Heart right ventricle (tissue), 16 donors: ENCODE data around the gene RFX7. TPM values are rescaled to one million over a fixed set of nuclear protein-coding genes. Genes with fewer than 3 reads are reported as not detected.

Experiments
- ATAC-seq, 8 donors: fragments of 200-7000 bp; cut with Tn5 transposase; one replicate each; pipeline ENCODE4 v1.9.1; 2020; ENCODE audit warnings: mild to moderate bottlenecking in 8 of 8, moderate library complexity in 8 of 8, moderate number of reproducible peaks in 1 of 8
- DNase-seq, 2 donors: peaks; one replicate each; pipeline ENCODE4 v3.0.0-alpha.2; 2020
- H3K27ac ChIP-seq, 10 donors: fragments of 200-600 bp; sonication (generic) in 2 of 10; one replicate each; pipeline versions ENCODE4 v1.5.0 to v1.8.0; 2020 to 2022; ENCODE audit warnings: mild to moderate bottlenecking in 3 of 10
- H3K27me3 ChIP-seq, 7 donors: fragments of 200-600 bp; one replicate each; pipeline ENCODE4 v1.8.0; 2021 to 2022; ENCODE audit warnings: mild to moderate bottlenecking in 2 of 7
- H3K36me3 ChIP-seq, 9 donors: fragments of 200-600 bp; sonication (generic) in 1 of 9; one replicate each; pipeline versions ENCODE4 v1.5.0 to v1.8.0; 2020 to 2022; ENCODE audit warnings: mild to moderate bottlenecking in 2 of 9
- H3K4me1 ChIP-seq, 9 donors: fragments of 200-600 bp; sonication (generic) in 1 of 9; one replicate each; pipeline versions ENCODE4 v1.5.0 to v1.8.0; 2020 to 2022; ENCODE audit warnings: mild to moderate bottlenecking in 4 of 9
- H3K4me3 ChIP-seq, 10 donors: fragments of 200-600 bp; sonication (generic) in 2 of 10; one replicate each; pipeline versions ENCODE4 v1.5.0 to v1.8.0; 2020 to 2022; ENCODE audit warnings: mild to moderate bottlenecking in 7 of 10, moderate library complexity in 2 of 10
- H3K9me3 ChIP-seq, 11 donors: fragments of 200-600 bp in 10 of 11; sonication (generic) in 2 of 11; one replicate each; pipeline versions ENCODE4 v1.5.0 to v1.8.0; 2013 to 2022; ENCODE audit warnings: mild to moderate bottlenecking in 2 of 11, control low read depth in 1 of 11, moderate library complexity in 1 of 11
- CTCF ChIP-seq, 9 donors: fragments of 200-600 bp; sonication (generic) in 2 of 9; IDR thresholded peaks; one replicate each; pipeline versions ENCODE4 v1.5.0 to v1.8.0; 2021 to 2022; ENCODE audit warnings: antibody characterized with exemption in 9 of 9, mild to moderate bottlenecking in 5 of 9, moderate library complexity in 1 of 9
- WGBS, 2 donors: extraction: QIAGEN DNeasy Blood & Tissue Kit; methylation state at CpG; one replicate each; pipeline ENCODE4 v1.1.7; 2013; ENCODE audit warnings: inconsistent platforms in 1 of 2; 5-methylcytosine and 5-hydroxymethylcytosine counted together
- intact Hi-C, 10 donors: fragments of 100-400 bp; cut with DNase I; formaldehyde crosslinking; loops; one replicate each; pipeline versions ENCODE4 v1.11.1 to v1.14.2; 2022
- polyA plus RNA-seq, 2 donors: library from polyadenylated mRNA; stranded (reverse); fragments of 200-250 nt; gene quantifications; one replicate each; pipeline ENCODE4 v1.2.3, GENCODE V29; 2013
- total RNA-seq, 10 donors: library from RNA; stranded (reverse); fragmentation: NEBNext Ultra II Directional in 3 of 10; extraction: Animal tissue kit (Norgen Biotek cat#: 25700) in 3 of 10; gene quantifications; one replicate each; pipeline versions ENCODE4 v1.2.1 to v1.2.4, GENCODE V29; 2021 to 2023
- donor health status: Arrhythmogenic right ventricular cardiomyopathy.
- donor health status: ischemic (EF 13 %, LVEDD 7.1; RV severe dilation, severe dysfunction).
- donor health status: healthy with polysubstance abuse.
- donor health status: DM: no; HTN: yes; CAD: no.
- donor health status: DM: no; HTN: no; CAD: no.
- donor health status: ischemic (EF 25% LVEDD 6.9; RV normal size, moderate dysfunction).
- donor health status: ischemic (EF 25% LVEDD 5.7; RV mildly dilated, moderate dysfunction).
- donor health status: healthy.
- donor health status: DM: yes; HTN: yes; CAD: no.
- donor health status: Ischemic cardiomyopathy.
- donor health status: ischemic (EF 35%, LVEDD 5.7; RV mildly dilated, moderate dysfunction).
- donor health status: nonischemic (EF 11% LVEDD 7.7; RV severe dilation, severe dysfunction).
- donor health status: DM: yes; HTN: yes; CAD: no.
- donor health status: PGD.
- donor health status: ischemic (EF 29% LVEDD 5.4; RV normal size, mild dysfunction).
- donor health status: nonischemic (EF 23%, LVEDD 6.1; RV moderate dilation, normal function).

RFX7 gene
- total and polyA plus RNA-seq, 12 donors, result 0.83 to 14.2 (median 8.1) TPM

GRCh38 chr15:56098195-56098863, 145.3 kb downstream of the RFX7 start:
- intact Hi-C loops, result loop anchor here in 1 of 10 donors (10.0 kb wide), 1 partner anchor 146 kb away; the partner anchor contains the start of gene RFX7
- Histone ChIP-seq H3K27ac (no peak overlapping the region), H3K4me3 (no peak overlapping the region), H3K36me3 (peaks cover 0 to 74% (median 23%) of the 10 kb centered on the region in 9 donors), H3K4me1 (peaks cover 0 to 22% (median 10%) of the 10 kb centered on the region in 9 donors), H3K27me3 (no peaks in the 10 kb centered on the region), H3K9me3 (no peaks in the 10 kb centered on the region)
- WGBS, 2 donors, result 83 to 84% methylated on average over 5 of the region's 5 CpGs
- DNase-seq (no peak), ATAC-seq (no peak)
- TF ChIP-seq CTCF (IDR thresholded peaks at IDR 0.05), result peak in 1 of 9 donors; percentile 14

GRCh38 chr15:56095406-56095805, 148.3 kb downstream of the RFX7 start:
- ATAC-seq, result no peak
- whole genome bisulfite sequencing, 2 donors, result 55 to 61% methylated on average over 1 of the region's 1 CpG
- Histone ChIP-seq H3K36me3 (peaks cover 0 to 71% (median 23%) of the 10 kb centered on the region in 9 donors), H3K4me1 (peaks cover 0 to 6% (median 0%) of the 10 kb centered on the region in 9 donors), H3K9me3 (no peaks in the 10 kb centered on the region), H3K27me3 (no peaks in the 10 kb centered on the region), H3K27ac (no peak overlapping the region), H3K4me3 (no peak overlapping the region)
- intact Hi-C loops, result loop anchor here in 1 of 10 donors (10.0 kb wide), 1 partner anchor 149 kb away; the partner anchor contains the start of gene RFX7
- no peak for DNase-seq
- no peak for TF ChIP-seq CTCF (IDR thresholded peaks at IDR 0.05)

GRCh38 chr15:56094171-56094570, 149.5 kb downstream of the RFX7 start:
- no peaks in the 10 kb centered on the region for H3K27me3 ChIP-seq
- ATAC-seq (no peak), DNase-seq (no peak)
- WGBS, 2 donors, result 86 to 89% methylated on average over 5 of the region's 5 CpGs
- TF ChIP-seq CTCF (IDR thresholded peaks at IDR 0.05), result no peak
- intact Hi-C loops, result loop anchor here in 1 of 10 donors (10.0 kb wide), 1 partner anchor 151 kb away; the partner anchor contains the start of gene RFX7
- H3K27ac ChIP-seq, result no peak overlapping the region
- no peaks in the 10 kb centered on the region for H3K9me3 ChIP-seq
- no peaks in the 10 kb centered on the region for H3K4me1 ChIP-seq
- no peak overlapping the region for H3K4me3 ChIP-seq
- peaks cover 0 to 71% (median 23%) of the 10 kb centered on the region in 9 donors for H3K36me3 ChIP-seq

GRCh38 chr15:56088389-56088788, 155.3 kb downstream of the RFX7 start:
- Histone ChIP-seq H3K9me3 (no peaks in the 10 kb centered on the region), H3K36me3 (peaks cover 0 to 17% (median 0%) of the 10 kb centered on the region in 9 donors), H3K27ac (no peak overlapping the region), H3K27me3 (no peaks in the 10 kb centered on the region), H3K4me3 (no peak overlapping the region), H3K4me1 (peaks cover 0 to 7% (median 0%) of the 10 kb centered on the region in 9 donors)
- no peak for TF ChIP-seq CTCF (IDR thresholded peaks at IDR 0.05)
- no peak for ATAC-seq
- no peak for DNase-seq
- intact Hi-C loops, result no loop called here
